Measurements from ENCODE around the gene HASPIN. TPM values are rescaled to one million over a fixed set of nuclear protein-coding genes. Genes with fewer than 3 reads are reported as not detected.
"Not testable (repeated sequence)": the region's sequence is repeated elsewhere in the genome, so short reads cannot be mapped to it uniquely, and the experiment has no call there.

The HASPIN gene
- total RNA-seq, 2 donors from 2014 or later: 0.41 TPM; not detected in 1

GRCh38 chr17:3695723-3696411 lies 27.8 kb upstream of the HASPIN start, which contains the start of gene P2RX5:
P2RX5 (minus strand) TSS chr17:3696155; CDS start chr17:3696005, 150 bp downstream.
- H3K27ac ChIP-seq: no peak within 1 kb of the TSS
- DNase-seq (ENCODE audit: low spot score): no peak

GRCh38 chr17:3697103-3697476 lies 26.6 kb upstream of the HASPIN start:
- H3K27ac ChIP-seq: no peak overlapping the region
- DNase-seq (ENCODE audit: low spot score) (no peak), ATAC-seq (ENCODE audit: insufficient number of reproducible peaks, low FRiP score, low read depth) (no peak)
- no peak overlapping the region for H3K4me3 ChIP-seq
- TF ChIP-seq CTCF (IDR thresholded peaks at IDR 0.05): no peak
- H3K9me3 ChIP-seq: peaks cover 3% of the 10 kb centered on the region
- H3K27me3 ChIP-seq (replicated peaks; ENCODE audit: insufficient read depth): peaks cover 12% of the 10 kb centered on the region
- H3K36me3 ChIP-seq: no peaks in the 10 kb centered on the region
- peaks cover 6 to 16% of the 10 kb centered on the region in 2 donors for H3K4me1 ChIP-seq (ENCODE audit: control insufficient read depth in 1 of 2, low read depth in 2 of 2)

More at GRCh38 chr17:3695723-3696411, 27.8 kb upstream of the HASPIN start, which contains the start of gene P2RX5:
- Histone ChIP-seq H3K36me3 (no peaks in the 10 kb centered on the region), H3K4me1 (ENCODE audit: control insufficient read depth in 1 of 2, low read depth in 2 of 2) (peaks cover 6 to 16% of the 10 kb centered on the region in 2 donors), H3K4me3 (peak within 1 kb of the TSS; percentile 71), H3K9me3 (peaks cover 3% of the 10 kb centered on the region), H3K27me3 (replicated peaks; ENCODE audit: insufficient read depth) (peaks cover 12% of the 10 kb centered on the region)
- no peak for TF ChIP-seq CTCF (IDR thresholded peaks at IDR 0.05)
- ATAC-seq (ENCODE audit: insufficient number of reproducible peaks, low FRiP score, low read depth): no peak

- no peak for ATAC-seq (ENCODE audit: insufficient number of reproducible peaks, low FRiP score, low read depth)
- H3K27ac ChIP-seq: no peak overlapping the region
- peaks cover 12% of the 10 kb centered on the region for H3K27me3 ChIP-seq (replicated peaks; ENCODE audit: insufficient read depth)
- no peak overlapping the region for H3K4me3 ChIP-seq
- peaks cover 6 to 16% of the 10 kb centered on the region in 2 donors for H3K4me1 ChIP-seq (ENCODE audit: control insufficient read depth in 1 of 2, low read depth in 2 of 2)
- peaks cover 3% of the 10 kb centered on the region for H3K9me3 ChIP-seq
- no peak for DNase-seq (ENCODE audit: low spot score)
- TF ChIP-seq CTCF (IDR thresholded peaks at IDR 0.05): no peak
- H3K36me3 ChIP-seq: no peaks in the 10 kb centered on the region
Observed at GRCh38 chr17:3698139-3698538, 25.6 kb upstream of the HASPIN start.

- peaks cover 6% of the 10 kb centered on the region for H3K27me3 ChIP-seq (replicated peaks; ENCODE audit: insufficient read depth)
- DNase-seq (ENCODE audit: low spot score): no peak
- no peak for ATAC-seq (ENCODE audit: insufficient number of reproducible peaks, low FRiP score, low read depth)
- no peaks in the 10 kb centered on the region for H3K36me3 ChIP-seq
- peaks cover 6 to 12% of the 10 kb centered on the region in 2 donors for H3K4me1 ChIP-seq (ENCODE audit: control insufficient read depth in 1 of 2, low read depth in 2 of 2)
- no peak for TF ChIP-seq CTCF (IDR thresholded peaks at IDR 0.05)
- no peak overlapping the region for H3K4me3 ChIP-seq
- peaks cover 3% of the 10 kb centered on the region for H3K9me3 ChIP-seq
- no peak overlapping the region for H3K27ac ChIP-seq
Observed at GRCh38 chr17:3699951-3700350, 23.8 kb upstream of the HASPIN start.

GRCh38 chr17:3702041-3702539 lies 21.6 kb upstream of the HASPIN start:
- H3K4me3 ChIP-seq; DNase-seq (ENCODE audit: low spot score); H3K9me3 ChIP-seq; H3K4me1 ChIP-seq (ENCODE audit: control insufficient read depth in 1 of 2, low read depth in 2 of 2); ATAC-seq (ENCODE audit: insufficient number of reproducible peaks, low FRiP score, low read depth); H3K27me3 ChIP-seq (replicated peaks; ENCODE audit: insufficient read depth); H3K27ac ChIP-seq; H3K36me3 ChIP-seq: not testable (repeated sequence)
